Liver (tissue), 9 donors: ENCODE results near the gene P2RX7. TPM values are rescaled to one million over a fixed set of nuclear protein-coding genes. Genes with fewer than 3 reads are reported as not detected.

Source experiments
- DNase-seq: peaks from one replicate; pipeline ENCODE4 v3.0.0-alpha.2; 2017; ENCODE audit warnings: low spot score
- H3K27ac ChIP-seq, 2 donors: one replicate each; pipeline ENCODE4 v1.7.0; 2013; ENCODE audit warnings: inconsistent platforms in 2 of 2, low read length in 2 of 2, control low read depth in 1 of 2, low read depth in 1 of 2, mild to moderate bottlenecking in 1 of 2
- H3K27me3 ChIP-seq, 4 donors: one replicate each; pipeline versions ENCODE4 v1.6.1 to v1.7.0; 2013; ENCODE audit warnings: low read length in 3 of 4, inconsistent platforms in 1 of 4, mild to moderate bottlenecking in 1 of 4, moderate library complexity in 1 of 4; ENCODE audit not compliant: control insufficient read depth in 4 of 4, insufficient read depth in 4 of 4
- H3K36me3 ChIP-seq, 4 donors: one replicate each; pipeline versions ENCODE4 v1.6.1 to v1.7.0; 2013; ENCODE audit warnings: low read length in 3 of 4, mild to moderate bottlenecking in 3 of 4, low read depth in 1 of 4, moderate library complexity in 1 of 4; ENCODE audit not compliant: control insufficient read depth in 4 of 4, insufficient read depth in 3 of 4
- H3K4me1 ChIP-seq, 4 donors: one replicate each; pipeline versions ENCODE4 v1.6.1 to v1.7.0; 2013; ENCODE audit warnings: low read length in 3 of 4, mild to moderate bottlenecking in 3 of 4, moderate library complexity in 1 of 4; ENCODE audit not compliant: control insufficient read depth in 4 of 4, insufficient read depth in 4 of 4
- H3K4me3 ChIP-seq, 3 donors: one replicate each; pipeline versions ENCODE4 v1.6.1 to v1.7.0; 2013; ENCODE audit warnings: low read length in 3 of 3, control low read depth in 1 of 3, low read depth in 1 of 3, mild to moderate bottlenecking in 1 of 3
- H3K9ac ChIP-seq, 2 donors: one replicate each; pipeline ENCODE4 v1.7.0; 2013; ENCODE audit warnings: low read length in 2 of 2, mild to moderate bottlenecking in 2 of 2, moderate library complexity in 2 of 2, control low read depth in 1 of 2, low read depth in 1 of 2
- H3K9me3 ChIP-seq, 4 donors: one replicate each; pipeline versions ENCODE4 v1.6.1 to v1.7.0; 2013; ENCODE audit warnings: low read length in 3 of 4; ENCODE audit not compliant: control insufficient read depth in 4 of 4
- CTCF ChIP-seq: fragments of 150-350 bp; IDR thresholded peaks from 2 replicates; pipeline ENCODE4 v1.5.1; 2017; ENCODE audit warnings: improper control_type of control experiment, low read depth, low read length; ENCODE audit not compliant: missing input control
- EGR1 ChIP-seq, 2 donors: IDR thresholded peaks; 2 replicates each; pipeline ENCODE4 v1.6.1; 2016 to 2018; ENCODE audit warnings: antibody characterized with exemption in 2 of 2, low read depth in 2 of 2
- FOXA1 ChIP-seq: IDR thresholded peaks from 2 replicates; pipeline ENCODE4 v1.6.1; 2016; ENCODE audit warnings: antibody characterized with exemption
- FOXA2 ChIP-seq: IDR thresholded peaks from 2 replicates; pipeline ENCODE4 v1.6.1; 2016; ENCODE audit warnings: antibody characterized with exemption
- GABPA ChIP-seq, 2 donors: IDR thresholded peaks in 1 of 2; conservative IDR thresholded peaks in 1 of 2; 2 replicates each; pipeline ENCODE4 v1.6.1; 2016; ENCODE audit warnings: antibody characterized with exemption in 2 of 2, mild to moderate bottlenecking in 1 of 2, moderate library complexity in 1 of 2
- HNF4G ChIP-seq: IDR thresholded peaks from 2 replicates; pipeline ENCODE4 v1.6.1; 2016; ENCODE audit warnings: antibody characterized with exemption
- JUND ChIP-seq, 2 donors: IDR thresholded peaks; 2 replicates each; pipeline ENCODE4 v1.6.1; 2016; ENCODE audit warnings: antibody characterized with exemption in 2 of 2
- NR2F2 ChIP-seq: IDR thresholded peaks from 2 replicates; pipeline ENCODE4 v1.6.1; 2016; ENCODE audit warnings: antibody characterized with exemption
- RAD21 ChIP-seq, 2 donors: IDR thresholded peaks; 2 replicates each; pipeline ENCODE4 v1.6.1; 2016; ENCODE audit warnings: antibody characterized with exemption in 2 of 2, mild to moderate bottlenecking in 2 of 2
- REST ChIP-seq: IDR thresholded peaks from 2 replicates; pipeline ENCODE4 v1.6.1; 2016; ENCODE audit warnings: antibody characterized with exemption, mild to moderate bottlenecking
- RXRA ChIP-seq, 2 donors: IDR thresholded peaks; 2 replicates each; pipeline ENCODE4 v1.6.1; 2017 to 2018; ENCODE audit warnings: antibody characterized with exemption in 2 of 2, mild to moderate bottlenecking in 1 of 2
- WGBS: extraction: QIAGEN DNeasy Blood & Tissue Kit; methylation state at CpG from one replicate; pipeline ENCODE4 v1.1.7; 2013; 5-methylcytosine and 5-hydroxymethylcytosine counted together
- polyA plus RNA-seq, 2 donors: library from polyadenylated mRNA; stranded (reverse) in 1 of 2; unstranded in 1 of 2; fragments of 200-250 nt in 1 of 2; fragments of >200 nt in 1 of 2; fragmentation: Nextera tagmentation in 1 of 2; extraction: Ambion mirVana in 1 of 2; gene quantifications; one replicate each; pipeline versions ENCODE4 v1.2.1 to v1.2.3, GENCODE V29; 2013 to 2015
- total RNA-seq, 2 donors: library from RNA; depleted of rRNA; stranded (reverse); fragments of >200 nt; gene quantifications; one replicate each; pipeline ENCODE4 v1.2.3, GENCODE V29; 2014
- TF ChIP-seq, protein P1 (sequence below): IDR thresholded peaks from 2 replicates; pipeline ENCODE4 v1.6.1; 2016; ENCODE audit warnings: antibody characterized with exemption
- TF ChIP-seq, protein P2 (sequence below): IDR thresholded peaks from 2 replicates; pipeline ENCODE4 v1.6.1; 2016; ENCODE audit warnings: antibody characterized with exemption
- TF ChIP-seq, protein P3 (sequence below): IDR thresholded peaks from 2 replicates; pipeline ENCODE4 v1.6.1; 2016; ENCODE audit warnings: antibody characterized with exemption
- donor health status: healthy.
- donor health status: healthy.
- donor health status: healthy.
- donor health status: healthy.
- donor health status: healthy.

P2RX7 gene
- total and polyA plus RNA-seq, 4 donors, result 1.2 to 3.2 (median 2.2) TPM

GRCh38 chr12:121087467-121088194, 45.0 kb upstream of the P2RX7 start:
- Histone ChIP-seq H3K9ac (no peak overlapping the region), H3K27ac (no peak overlapping the region), H3K4me3 (no peak overlapping the region), H3K27me3 (no peaks in the 10 kb centered on the region), H3K9me3 (no peaks in the 10 kb centered on the region), H3K36me3 (no peaks in the 10 kb centered on the region), H3K4me1 (peaks cover 0 to 1% (median 0%) of the 10 kb centered on the region in 4 donors)
- TF ChIP-seq CTCF (no peak), FOXA2 (no peak), JUND (IDR thresholded peaks at IDR 0.05) (no peak), NR2F2 (no peak), REST (no peak)
- TF ChIP-seq, protein P1, sequence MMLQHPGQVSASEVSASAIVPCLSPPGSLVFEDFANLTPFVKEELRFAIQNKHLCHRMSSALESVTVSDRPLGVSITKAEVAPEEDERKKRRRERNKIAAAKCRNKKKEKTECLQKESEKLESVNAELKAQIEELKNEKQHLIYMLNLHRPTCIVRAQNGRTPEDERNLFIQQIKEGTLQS, result no peak
- 71% methylated on average over 11 of the region's 11 CpGs for WGBS
- DNase-seq, result no peak

GRCh38 chr12:121088195-121088585, 44.5 kb upstream of the P2RX7 start:
- WGBS, result 96% methylated on average over 6 of the region's 6 CpGs

More at GRCh38 chr12:121088195-121088585, 44.5 kb upstream of the P2RX7 start:
- Histone ChIP-seq H3K4me3 (no peak overlapping the region), H3K9me3 (no peaks in the 10 kb centered on the region), H3K4me1 (peaks cover 0 to 1% (median 0%) of the 10 kb centered on the region in 4 donors), H3K27me3 (no peaks in the 10 kb centered on the region), H3K9ac (no peak overlapping the region), H3K36me3 (no peaks in the 10 kb centered on the region), H3K27ac (no peak overlapping the region)
- TF ChIP-seq, protein P2, sequence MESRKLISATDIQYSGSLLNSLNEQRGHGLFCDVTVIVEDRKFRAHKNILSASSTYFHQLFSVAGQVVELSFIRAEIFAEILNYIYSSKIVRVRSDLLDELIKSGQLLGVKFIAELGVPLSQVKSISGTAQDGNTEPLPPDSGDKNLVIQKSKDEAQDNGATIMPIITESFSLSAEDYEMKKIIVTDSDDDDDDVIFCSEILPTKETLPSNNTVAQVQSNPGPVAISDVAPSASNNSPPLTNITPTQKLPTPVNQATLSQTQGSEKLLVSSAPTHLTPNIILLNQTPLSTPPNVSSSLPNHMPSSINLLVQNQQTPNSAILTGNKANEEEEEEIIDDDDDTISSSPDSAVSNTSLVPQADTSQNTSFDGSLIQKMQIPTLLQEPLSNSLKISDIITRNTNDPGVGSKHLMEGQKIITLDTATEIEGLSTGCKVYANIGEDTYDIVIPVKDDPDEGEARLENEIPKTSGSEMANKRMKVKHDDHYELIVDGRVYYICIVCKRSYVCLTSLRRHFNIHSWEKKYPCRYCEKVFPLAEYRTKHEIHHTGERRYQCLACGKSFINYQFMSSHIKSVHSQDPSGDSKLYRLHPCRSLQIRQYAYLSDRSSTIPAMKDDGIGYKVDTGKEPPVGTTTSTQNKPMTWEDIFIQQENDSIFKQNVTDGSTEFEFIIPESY, result no peak
- TF ChIP-seq GABPA (IDR thresholded peaks at IDR 0.05 in 1 of 2, conservative IDR thresholded peaks at IDR 0.05 in 1 of 2) (no peak), RXRA (IDR thresholded peaks at IDR 0.05) (no peak), REST (no peak), FOXA1 (no peak), HNF4G (no peak), RAD21 (IDR thresholded peaks at IDR 0.05) (no peak), FOXA2 (no peak), CTCF (no peak), EGR1 (IDR thresholded peaks at IDR 0.05; ENCODE audit: low read depth in 2 of 2) (no peak)
- TF ChIP-seq, protein P3, sequence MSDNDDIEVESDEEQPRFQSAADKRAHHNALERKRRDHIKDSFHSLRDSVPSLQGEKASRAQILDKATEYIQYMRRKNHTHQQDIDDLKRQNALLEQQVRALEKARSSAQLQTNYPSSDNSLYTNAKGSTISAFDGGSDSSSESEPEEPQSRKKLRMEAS, result no peak
- TF ChIP-seq, protein P1, result no peak
- no peak for DNase-seq
